Erythroblast (primary cell): ENCODE data around the gene CRABP2.

Source experiments
- GATA1 ChIP-seq: IDR thresholded peaks from 2 replicates; pipeline ENCODE4 v1.6.1; 2011; ENCODE audit warnings: low read depth, mild to moderate bottlenecking, control low read depth, low read length, moderate library complexity
- POLR2A ChIP-seq: IDR thresholded peaks from 2 replicates; pipeline ENCODE4 v1.6.1; 2011; ENCODE audit warnings: mild to moderate bottlenecking, low read length

- TF ChIP-seq POLR2A (no peak), GATA1 (no peak)
Observed at GRCh38 chr1:156712626-156713025, 7.2 kb upstream of the CRABP2 start.
